NCI-H446 treated with DMSO at 0.1 percent for 48 hours (cell line): ENCODE measurements around the gene AREL1.

Experiments used
- DNase-seq: peaks from one replicate; lab custom pipeline; 2025; lab: John Stamatoyannopoulos, UW

AREL1 gene

GRCh38 chr14:74698465-74698864 lies 14.4 kb downstream of the AREL1 start:
- DNase-seq: no peak

GRCh38 chr14:74697976-74698375 lies 14.9 kb downstream of the AREL1 start:
- DNase-seq: no peak

- DNase-seq: no peak
These were observed 15.3 kb downstream of the AREL1 start for GRCh38 chr14:74697543-74697942.

- no peak for DNase-seq
These were observed 15.9 kb downstream of the AREL1 start for GRCh38 chr14:74697011-74697410.

GRCh38 chr14:74695406-74695805 lies 17.5 kb downstream of the AREL1 start:
- no peak for DNase-seq

- no peak for DNase-seq
These were observed 19.7 kb downstream of the AREL1 start for GRCh38 chr14:74693191-74693590.

GRCh38 chr14:74691456-74691855 lies 21.4 kb downstream of the AREL1 start:
- no peak for DNase-seq

- DNase-seq: no peak
These were observed 26.8 kb downstream of the AREL1 start for GRCh38 chr14:74685921-74686678.

- DNase-seq: no peak
These were observed 27.8 kb downstream of the AREL1 start for GRCh38 chr14:74685056-74685455.

- no peak for DNase-seq
These were observed 28.4 kb downstream of the AREL1 start for GRCh38 chr14:74684434-74684833.

GRCh38 chr14:74683406-74683805 lies 29.5 kb downstream of the AREL1 start:
- DNase-seq: no peak

- DNase-seq: no peak
These were observed 30.5 kb downstream of the AREL1 start for GRCh38 chr14:74682169-74682952.

- no peak for DNase-seq
These were observed 37.7 kb downstream of the AREL1 start for GRCh38 chr14:74675219-74675618.

GRCh38 chr14:74673768-74674167 lies 39.1 kb downstream of the AREL1 start:
- no peak for DNase-seq

- DNase-seq: no peak
These were observed 41.1 kb downstream of the AREL1 start for GRCh38 chr14:74671789-74672188.

GRCh38 chr14:74670726-74671411 lies 42.0 kb downstream of the AREL1 start:
- DNase-seq: no peak

GRCh38 chr14:74669846-74670245 lies 43.0 kb downstream of the AREL1 start:
- DNase-seq: no peak

- no peak for DNase-seq
These were observed 43.6 kb downstream of the AREL1 start for GRCh38 chr14:74669256-74669655.

GRCh38 chr14:74667758-74668157 lies 45.1 kb downstream of the AREL1 start:
- DNase-seq: no peak

GRCh38 chr14:74664717-74665116 lies 48.2 kb downstream of the AREL1 start:
- no peak for DNase-seq

- no peak for DNase-seq
These were observed 49.0 kb downstream of the AREL1 start for GRCh38 chr14:74663884-74664283.

- DNase-seq: no peak
These were observed 51.0 kb downstream of the AREL1 start for GRCh38 chr14:74661726-74662450.
